ENCODE results near the gene STIMATE. TPM values are rescaled to one million over a fixed set of nuclear protein-coding genes. Genes with fewer than 3 reads are reported as not detected.
A peak's percentile ranks its signal among the peaks of the same experiment; 100 is the strongest.

The STIMATE gene
- total and polyA plus RNA-seq, 5 experiments from 2014 or later: 5.1 to 26.5 (median 6.3) TPM

DNA sequence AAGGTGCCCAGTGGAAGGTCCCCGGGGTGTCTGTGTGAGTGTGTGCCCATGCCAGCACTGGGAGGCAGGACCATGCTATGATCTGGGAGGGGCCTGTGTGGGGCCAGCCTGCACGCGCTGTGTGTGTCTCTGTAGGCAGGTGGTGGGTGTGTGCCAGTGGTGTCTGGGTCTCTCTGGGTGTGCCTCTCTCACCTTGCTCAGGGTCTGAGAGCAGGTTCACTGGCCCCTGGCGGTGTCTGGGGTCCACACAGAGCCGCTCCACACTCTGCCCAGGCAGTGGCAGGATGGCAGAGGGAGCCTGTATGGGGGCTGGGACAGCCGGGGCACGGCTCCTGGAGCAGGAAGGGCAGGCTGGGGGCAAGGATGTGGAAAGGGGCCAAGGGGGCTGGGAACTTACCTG, 79.5 kb downstream of the STIMATE start:
- Mint-ChIP-seq H3K4me3 (no peak overlapping the region), H3K4me1 (no peaks in the 10 kb centered on the region), H3K27ac (peak overlapping the region in 1 of 10 donors; percentile 24), H3K27me3 (no peaks in the 10 kb centered on the region), H3K36me3 (no peaks in the 10 kb centered on the region), H3K9me3 (no peaks in the 10 kb centered on the region)
- DNase-seq: no peak
- no peak for ATAC-seq
- POLR2A ChIA-PET: no interaction called here

DNA sequence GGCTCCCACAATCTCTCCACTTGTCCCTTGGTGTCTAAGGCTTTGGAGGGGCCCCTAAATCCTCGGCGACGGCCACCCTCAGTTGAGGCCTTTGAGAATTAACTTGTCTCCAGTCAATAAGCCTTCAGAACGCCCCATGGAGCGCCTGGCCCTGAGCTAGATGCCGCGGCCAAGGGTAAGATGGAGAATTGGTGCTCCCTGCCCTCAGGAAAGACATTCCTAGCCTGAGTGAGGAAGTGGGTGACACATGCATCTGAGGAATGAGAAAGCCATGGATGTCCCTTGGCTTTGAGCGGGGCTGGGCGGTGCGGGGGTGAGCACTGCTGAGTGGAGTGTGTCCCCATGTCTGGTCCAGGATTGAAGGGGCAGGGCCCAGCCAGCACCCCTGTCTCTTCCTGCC, 80.1 kb downstream of the STIMATE start:
- Mint-ChIP-seq H3K9me3 (no peaks in the 10 kb centered on the region), H3K4me3 (no peak overlapping the region), H3K4me1 (no peaks in the 10 kb centered on the region), H3K36me3 (no peaks in the 10 kb centered on the region), H3K27me3 (no peaks in the 10 kb centered on the region), H3K27ac (no peak overlapping the region)
- POLR2A ChIA-PET: no interaction called here
- DNase-seq: no peak
- ATAC-seq: no peak

DNA sequence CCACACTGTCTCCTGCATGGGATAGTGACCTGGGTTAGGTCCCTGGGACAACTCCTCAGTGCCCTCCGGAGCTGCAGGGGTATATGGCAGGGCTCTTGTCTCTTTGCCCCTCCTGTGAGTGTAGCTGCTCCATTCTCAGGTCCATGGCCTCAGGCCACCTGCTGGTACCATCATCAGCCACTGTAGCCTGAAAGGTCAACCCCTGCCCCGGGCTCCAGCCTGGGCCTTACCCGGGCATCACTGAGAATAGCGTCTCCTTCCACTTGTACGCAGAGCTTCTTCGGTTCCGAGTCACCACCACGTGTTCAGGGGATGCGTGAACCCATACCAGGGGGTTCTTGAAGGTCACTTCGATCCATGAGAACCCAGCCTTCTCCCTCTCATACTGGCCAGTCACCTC, 80.7 kb downstream of the STIMATE start:
- no peak overlapping the region for H3K4me3 Mint-ChIP-seq
- no peaks in the 10 kb centered on the region for H3K9me3 Mint-ChIP-seq
- no peaks in the 10 kb centered on the region for H3K36me3 Mint-ChIP-seq
- H3K27me3 Mint-ChIP-seq: no peaks in the 10 kb centered on the region
- POLR2A ChIA-PET: no interaction called here
- DNase-seq (no peak), ATAC-seq (no peak)
- H3K27ac Mint-ChIP-seq: peak overlapping the region in 1 of 10 donors; percentile 65
- no peaks in the 10 kb centered on the region for H3K4me1 Mint-ChIP-seq

DNA sequence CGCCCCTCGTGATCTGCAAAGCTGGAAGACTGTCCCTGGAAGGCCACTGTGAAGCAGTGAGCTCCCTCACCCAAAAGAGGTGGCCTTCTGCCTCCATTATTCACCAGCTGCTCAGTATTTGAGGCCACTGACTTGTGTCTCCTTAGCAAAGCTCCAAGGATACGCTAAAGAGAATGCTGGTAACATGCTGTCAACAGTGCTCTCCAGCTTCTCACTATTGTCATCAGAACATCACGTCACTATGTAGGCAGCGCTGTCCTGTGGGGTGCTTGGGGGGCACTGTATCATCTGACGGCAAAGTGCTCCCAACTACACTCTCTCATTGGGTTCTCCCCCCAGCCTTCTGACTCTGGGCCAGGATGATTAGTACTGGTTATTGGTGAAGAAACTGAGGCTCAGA, 81.1 kb downstream of the STIMATE start:
- Mint-ChIP-seq H3K36me3 (no peaks in the 10 kb centered on the region), H3K4me3 (no peak overlapping the region), H3K4me1 (peaks cover 0 to 2% (median 0%) of the 10 kb centered on the region in 4 donors), H3K27ac (no peak overlapping the region), H3K27me3 (no peaks in the 10 kb centered on the region), H3K9me3 (no peaks in the 10 kb centered on the region)
- DNase-seq (no peak), ATAC-seq (no peak)
- POLR2A ChIA-PET: no interaction called here

DNA sequence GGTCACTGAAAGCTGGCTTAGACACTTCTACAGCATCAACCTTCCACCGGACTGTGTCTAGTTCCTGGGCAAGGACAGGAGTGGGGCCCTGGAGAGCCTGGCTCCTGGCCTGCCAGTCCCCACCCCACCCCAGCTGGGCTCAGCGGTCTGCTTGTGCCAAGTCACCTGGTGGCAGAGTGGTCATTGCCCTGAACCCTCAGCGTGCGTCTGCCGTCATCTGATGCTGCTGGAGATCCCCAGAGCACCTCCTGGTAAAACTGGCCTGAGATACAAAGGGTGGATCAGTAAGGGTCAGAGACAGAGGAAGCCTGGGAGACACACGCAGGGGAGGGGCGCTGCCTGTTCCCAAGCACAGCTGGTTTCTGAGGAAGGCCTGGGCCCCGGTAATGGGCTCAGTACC, 83.5 kb downstream of the STIMATE start:
- POLR2A ChIA-PET: no interaction called here
- no peaks in the 10 kb centered on the region for H3K9me3 Mint-ChIP-seq
- H3K4me3 Mint-ChIP-seq: no peak overlapping the region
- DNase-seq (no peak), ATAC-seq (no peak)
- no peaks in the 10 kb centered on the region for H3K36me3 Mint-ChIP-seq
- no peaks in the 10 kb centered on the region for H3K27me3 Mint-ChIP-seq
- H3K4me1 Mint-ChIP-seq: peaks cover 5 to 13% (median 8%) of the 10 kb centered on the region in 4 donors
- H3K27ac Mint-ChIP-seq: peak overlapping the region in 1 of 10 donors; percentile 19

DNA sequence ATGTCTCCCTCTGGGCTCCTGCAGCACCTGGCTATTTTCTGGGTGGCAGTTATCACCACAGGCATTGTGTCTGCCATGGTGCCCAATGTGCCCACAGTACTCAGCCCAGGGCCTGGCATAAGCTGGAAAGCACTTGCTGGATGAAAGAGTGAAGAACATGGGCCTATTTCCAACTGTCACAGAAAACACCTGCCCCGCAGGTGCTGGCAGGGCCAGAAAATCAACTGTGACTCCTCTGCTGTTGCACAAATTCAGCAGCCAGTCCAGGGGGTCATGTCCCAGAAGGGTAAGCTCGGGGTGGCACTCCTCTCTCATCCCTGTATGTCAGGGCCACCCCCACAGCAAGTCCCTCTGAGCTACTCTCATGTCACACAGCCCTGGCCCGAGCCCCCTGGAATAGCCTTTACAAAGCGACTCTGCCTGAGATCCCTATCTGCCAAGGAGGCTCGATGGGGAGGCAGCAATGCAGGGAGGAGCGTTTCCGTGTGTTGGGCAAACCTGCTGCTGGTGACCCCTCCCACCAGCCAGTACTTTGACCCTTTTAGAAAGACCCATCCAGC, 85.8 kb downstream of the STIMATE start:
- ATAC-seq: no peak
- POLR2A ChIA-PET: interaction anchor here (0.6 kb wide), 1 partner anchor 170 kb away, joined by 3 read pairs; no protein-coding TSS in a partner anchor
- Mint-ChIP-seq H3K9me3 (no peaks in the 10 kb centered on the region), H3K4me1 (peaks cover 5 to 14% (median 8%) of the 10 kb centered on the region in 4 donors), H3K27ac (no peak overlapping the region), H3K4me3 (no peak overlapping the region), H3K36me3 (no peaks in the 10 kb centered on the region), H3K27me3 (no peaks in the 10 kb centered on the region)
- DNase-seq: no peak

DNA sequence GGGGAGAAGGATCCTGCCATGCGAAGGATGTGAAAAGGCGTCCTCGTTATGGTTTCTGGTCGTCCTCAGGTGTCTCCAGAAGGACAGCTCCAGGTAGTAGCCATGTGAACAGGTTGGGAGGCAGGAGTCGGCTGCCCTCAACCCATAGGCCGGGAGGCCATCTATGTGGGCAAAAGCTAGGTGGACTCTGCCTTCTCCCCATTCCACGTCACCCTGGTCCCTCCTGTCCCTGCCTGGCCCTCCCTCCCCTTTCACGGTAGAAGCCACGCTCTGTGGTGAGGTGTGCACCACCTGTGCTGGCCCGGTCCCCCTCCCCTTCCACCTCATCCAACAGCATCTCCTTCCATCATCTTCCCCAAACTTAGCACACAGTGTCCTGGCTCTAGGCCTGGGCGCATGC, 86.4 kb downstream of the STIMATE start:
- H3K9me3 Mint-ChIP-seq: no peaks in the 10 kb centered on the region
- no peak overlapping the region for H3K27ac Mint-ChIP-seq
- no peak for ATAC-seq
- no peak for DNase-seq
- H3K36me3 Mint-ChIP-seq: no peaks in the 10 kb centered on the region
- peaks cover 5 to 14% (median 8%) of the 10 kb centered on the region in 4 donors for H3K4me1 Mint-ChIP-seq
- no peak overlapping the region for H3K4me3 Mint-ChIP-seq
- H3K27me3 Mint-ChIP-seq: no peaks in the 10 kb centered on the region
- POLR2A ChIA-PET: interaction anchor here (0.6 kb wide), 1 partner anchor 169 kb away, joined by 3 read pairs; no protein-coding TSS in a partner anchor

DNA sequence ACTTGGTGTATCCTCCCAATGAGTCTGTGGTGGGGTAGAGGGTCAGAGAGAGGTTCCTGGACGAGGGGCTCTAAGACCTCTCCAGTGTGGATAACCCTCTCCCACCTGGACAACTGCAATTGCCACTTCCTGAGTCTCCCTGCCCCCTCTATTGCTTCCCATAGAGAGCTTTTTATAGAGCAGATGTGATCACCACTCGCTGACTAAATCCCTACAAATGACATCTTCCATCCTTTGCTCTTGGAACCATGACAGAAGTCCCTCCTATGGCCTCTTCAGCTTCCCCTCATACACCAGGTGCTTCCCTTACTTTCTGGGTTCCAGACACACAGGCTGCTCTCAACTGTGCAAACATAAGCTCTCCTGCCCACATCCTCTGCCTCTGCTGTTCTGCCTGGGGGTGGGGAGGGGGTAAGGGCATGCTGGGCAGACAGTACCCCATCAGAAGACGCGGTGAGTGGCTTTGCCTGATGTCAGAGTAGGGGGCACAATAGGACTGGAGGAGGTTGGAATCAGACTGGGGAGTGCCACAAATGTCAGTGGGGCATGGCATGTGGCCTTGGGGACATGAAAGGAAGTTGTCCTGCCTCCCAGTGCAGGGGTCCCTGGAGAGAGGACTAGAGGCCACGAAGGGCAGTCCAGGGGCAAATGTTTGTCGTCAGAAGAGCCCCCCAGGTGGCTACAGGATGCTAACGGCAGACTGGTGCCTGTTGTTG, 87.5 kb downstream of the STIMATE start:
- peak overlapping the region in 1 of 10 donors; percentile 33 for H3K27ac Mint-ChIP-seq

DNA sequence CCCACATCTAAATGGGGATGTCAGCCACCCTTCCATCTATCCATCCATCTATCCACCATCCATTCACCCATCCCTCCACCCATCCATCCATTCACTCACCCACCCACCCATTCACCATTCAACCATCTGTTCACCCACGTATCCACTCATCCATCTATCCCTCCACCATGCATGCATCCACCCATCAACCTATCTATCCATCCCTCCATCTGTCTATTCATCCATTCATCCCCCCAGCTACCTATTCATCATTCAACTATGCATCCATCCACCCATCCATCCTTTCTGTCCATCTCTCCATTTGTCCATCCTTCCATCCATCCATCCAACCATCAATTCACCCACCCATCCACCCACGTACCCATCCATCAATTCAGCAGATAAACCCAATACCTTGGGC, 88.2 kb downstream of the STIMATE start:
- Mint-ChIP-seq H3K4me3 (no peak overlapping the region), H3K27me3 (peaks cover 0 to 1% (median 0%) of the 10 kb centered on the region in 5 donors), H3K27ac (peak overlapping the region in 1 of 10 donors; percentile 42), H3K36me3 (no peaks in the 10 kb centered on the region), H3K9me3 (no peaks in the 10 kb centered on the region), H3K4me1 (peaks cover 5 to 14% (median 8%) of the 10 kb centered on the region in 4 donors)
- DNase-seq (no peak), ATAC-seq (no peak)
- POLR2A ChIA-PET: no interaction called here

More for the DNA sequence above, 87.5 kb downstream of the STIMATE start:
- H3K9me3 Mint-ChIP-seq: no peaks in the 10 kb centered on the region
- H3K36me3 Mint-ChIP-seq: no peaks in the 10 kb centered on the region
- no peak for DNase-seq
- ATAC-seq: peak in 1 of 2 donors; percentile 40
- no peaks in the 10 kb centered on the region for H3K27me3 Mint-ChIP-seq
- no peak overlapping the region for H3K4me3 Mint-ChIP-seq
- POLR2A ChIA-PET: no interaction called here
- peaks cover 5 to 14% (median 8%) of the 10 kb centered on the region in 4 donors for H3K4me1 Mint-ChIP-seq

DNA sequence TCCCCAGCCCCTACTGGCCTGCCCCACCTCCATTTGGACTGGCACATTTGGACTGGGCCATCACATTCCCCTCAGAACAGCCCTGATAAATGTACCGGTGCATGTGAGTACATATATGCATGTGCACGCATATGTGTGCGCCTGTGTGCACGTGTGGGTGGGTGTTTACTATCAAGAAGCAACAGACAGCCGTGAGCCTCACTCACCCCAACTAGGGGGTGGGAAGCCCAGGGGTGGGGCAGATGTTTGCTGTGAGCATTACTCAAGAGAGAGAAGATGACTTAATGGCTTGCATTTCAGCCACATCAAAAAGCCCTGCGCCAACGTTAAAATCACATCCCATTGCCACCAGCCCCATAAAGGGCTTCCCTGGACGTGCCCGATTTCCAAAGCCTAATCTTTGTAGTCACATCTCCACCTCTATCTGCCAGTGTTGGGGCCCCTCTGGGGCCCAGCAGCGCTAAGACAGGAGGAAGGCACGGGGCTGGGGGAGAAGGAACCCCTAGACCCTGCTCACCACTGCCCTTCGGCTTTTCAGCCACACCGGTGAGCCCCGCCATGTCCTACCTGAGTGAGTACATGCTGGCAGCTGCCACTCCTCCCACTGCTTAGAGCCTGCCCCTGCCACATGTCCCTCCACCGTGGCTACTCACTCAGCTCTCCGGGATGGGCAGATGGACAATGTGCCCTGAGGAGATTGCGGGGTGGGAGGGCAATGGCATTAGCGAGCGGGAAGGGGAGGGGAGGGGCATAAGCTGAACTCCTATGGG, 91.9 kb downstream of the STIMATE start:
- Mint-ChIP-seq H3K4me1 (peaks cover 5 to 14% (median 7%) of the 10 kb centered on the region in 4 donors), H3K36me3 (no peaks in the 10 kb centered on the region), H3K27ac (peak overlapping the region in 1 of 10 donors; percentile 66), H3K4me3 (no peak overlapping the region), H3K9me3 (no peaks in the 10 kb centered on the region), H3K27me3 (peaks cover 0 to 5% (median 0%) of the 10 kb centered on the region in 5 donors)
- ATAC-seq (no peak), DNase-seq (no peak)
- POLR2A ChIA-PET: no interaction called here

DNA sequence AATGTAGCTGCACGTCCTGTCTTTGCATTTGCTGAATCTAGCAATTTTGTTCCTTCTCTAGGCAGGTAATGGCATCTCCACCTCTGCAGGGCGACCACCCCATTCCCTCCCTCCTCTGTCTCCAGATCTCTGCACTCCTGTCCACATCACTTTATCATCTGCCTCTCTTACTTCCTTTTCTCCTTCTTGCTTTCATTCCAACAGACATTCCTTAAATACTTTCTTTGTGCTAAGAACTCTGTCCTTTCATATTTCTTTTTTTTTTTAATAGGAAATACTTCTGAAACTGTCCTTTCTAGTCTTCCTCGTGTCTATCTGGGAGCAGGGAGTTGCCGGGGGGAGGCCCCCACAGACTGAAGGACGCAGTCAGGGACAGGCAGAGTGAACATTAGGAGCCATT, 95.5 kb downstream of the STIMATE start:
- H3K27me3 Mint-ChIP-seq: peaks cover 0 to 5% (median 0%) of the 10 kb centered on the region in 5 donors
- H3K4me3 Mint-ChIP-seq: no peak overlapping the region
- POLR2A ChIA-PET: no interaction called here
- H3K36me3 Mint-ChIP-seq: no peaks in the 10 kb centered on the region
- ATAC-seq (no peak), DNase-seq (no peak)
- H3K27ac Mint-ChIP-seq: peak overlapping the region in 1 of 10 donors; percentile 53
- H3K4me1 Mint-ChIP-seq: no peaks in the 10 kb centered on the region
- no peaks in the 10 kb centered on the region for H3K9me3 Mint-ChIP-seq

DNA sequence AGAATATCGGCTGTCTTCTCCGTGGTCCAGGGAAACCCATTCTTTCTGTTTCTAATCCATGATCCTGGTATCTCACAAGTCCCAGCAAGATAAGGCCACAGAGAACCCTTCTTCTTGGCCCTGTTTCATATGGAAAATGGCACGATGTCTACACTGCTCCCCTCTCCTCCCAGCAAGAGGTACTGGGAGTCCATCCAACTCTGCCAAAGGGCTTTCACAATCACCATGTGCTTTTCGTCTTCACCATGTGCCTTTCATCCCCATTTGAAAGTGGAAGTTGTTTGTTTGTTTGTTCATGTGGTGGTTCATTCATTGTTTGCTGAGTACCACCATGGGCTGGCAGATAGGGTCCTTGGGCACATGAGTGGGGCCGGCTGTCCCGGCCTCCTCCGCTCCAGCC, 97.3 kb downstream of the STIMATE start:
- no peak overlapping the region for H3K4me3 Mint-ChIP-seq
- H3K27ac Mint-ChIP-seq: no peak overlapping the region
- no peaks in the 10 kb centered on the region for H3K4me1 Mint-ChIP-seq
- ATAC-seq (no peak), DNase-seq (no peak)
- no peaks in the 10 kb centered on the region for H3K9me3 Mint-ChIP-seq
- H3K36me3 Mint-ChIP-seq: no peaks in the 10 kb centered on the region
- H3K27me3 Mint-ChIP-seq: peaks cover 0 to 5% (median 0%) of the 10 kb centered on the region in 5 donors
- POLR2A ChIA-PET: no interaction called here

DNA sequence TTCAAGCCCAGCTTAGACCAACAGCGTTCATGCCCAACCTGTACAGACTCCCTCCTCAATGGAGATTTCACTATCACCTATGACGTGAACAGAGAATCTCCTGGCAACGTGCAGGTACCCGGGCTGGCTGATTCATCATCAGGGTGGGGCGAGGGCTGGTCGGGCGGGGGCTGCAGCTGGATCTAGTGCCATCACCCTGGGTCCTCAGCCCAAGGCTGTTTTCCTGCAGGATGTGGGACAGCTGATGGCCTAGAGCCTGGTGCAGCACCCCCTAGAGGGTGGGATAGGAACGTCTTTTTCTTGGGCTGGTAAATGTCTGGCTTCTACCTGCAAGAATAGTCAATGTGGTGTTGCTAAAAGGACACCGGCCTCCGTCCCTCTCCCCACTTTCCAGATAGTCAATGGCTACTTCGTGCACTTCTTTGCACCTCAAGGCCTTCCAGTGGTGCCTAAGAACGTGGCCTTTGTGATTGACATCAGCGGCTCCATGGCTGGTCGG, 98.3 kb downstream of the STIMATE start:
- ATAC-seq: no peak
- Mint-ChIP-seq H3K27ac (no peak overlapping the region), H3K27me3 (peaks cover 0 to 5% (median 0%) of the 10 kb centered on the region in 5 donors), H3K4me1 (no peaks in the 10 kb centered on the region), H3K4me3 (no peak overlapping the region), H3K36me3 (no peaks in the 10 kb centered on the region), H3K9me3 (no peaks in the 10 kb centered on the region)
- DNase-seq: peak in 1 of 10 donors; percentile 5
- POLR2A ChIA-PET: interaction anchor here (0.5 kb wide), 1 partner anchor 194 kb away, joined by 4 read pairs; no protein-coding TSS in a partner anchor

Data from naive thymus-derived CD8-positive, alpha-beta T cell (primary cell).